AG04450 (cell line): ENCODE data around the gene ROPN1L. TPM values are rescaled to one million over a fixed set of nuclear protein-coding genes. Genes with fewer than 3 reads are reported as not detected.
A peak's percentile ranks its signal among the peaks of the same experiment; 100 is the strongest.

ENCODE experiments used
- CTCF ChIA-PET: fragments of 300-600, 350-600 bp; formaldehyde crosslinking; extraction: SDS; loops from one replicate; lab custom pipeline; 2022; ENCODE audit warnings: antibody characterized with exemption, inconsistent platforms; lab: Charles Lee
- POLR2A ChIA-PET: fragments of 350-600 bp; formaldehyde crosslinking; extraction: SDS; loops from one replicate; lab custom pipeline; 2021; ENCODE audit warnings: antibody characterized with exemption, inconsistent platforms; lab: Yijun Ruan, JAX
- DNase-seq: peaks from one replicate; pipeline ENCODE4 v3.0.0-alpha.2; 2011; ENCODE audit warnings: low read depth, low spot score
- H3K27ac ChIP-seq: one replicate; pipeline ENCODE4 v1.5.1; 2012; ENCODE audit warnings: low read depth, low read length, control low read depth
- H3K27me3 ChIP-seq: one replicate; pipeline ENCODE4 v1.6.0; 2012; ENCODE audit warnings: low read length; ENCODE audit not compliant: control insufficient read depth, insufficient read depth
- H3K4me3 ChIP-seq: 2 replicates; pipeline ENCODE4 v1.5.1; 2011; ENCODE audit warnings: mild to moderate bottlenecking, low read depth, low read length, control low read depth
- H3K9me3 ChIP-seq: 2 replicates; pipeline ENCODE4 v1.5.1; 2012; ENCODE audit warnings: low read length; ENCODE audit not compliant: control insufficient read depth, insufficient read depth
- CTCF ChIP-seq: IDR thresholded peaks from 2 replicates; pipeline ENCODE4 v1.5.1; 2011; ENCODE audit warnings: low read depth, low read length, control low read depth, inconsistent platforms
- polyA plus RNA-seq: library from polyadenylated mRNA; depleted of rRNA; stranded (reverse); fragments of >200 nt; gene quantifications from 2 replicates; pipeline ENCODE4 v1.2.3, GENCODE V29; 2011

ROPN1L gene
- polyA plus RNA-seq, 1 experiment, result 0.24 TPM

- Histone ChIP-seq H3K27ac (peak overlapping the region; percentile 52), H3K27me3 (peaks cover 3% of the 10 kb centered on the region), H3K4me3 (no peak overlapping the region), H3K9me3 (no peaks in the 10 kb centered on the region)
- ChIA-PET CTCF (interaction anchor here (0.8 to 1.5 kb wide), 3 partner anchors 11 to 160 kb away, joined by 3 to 9 read pairs (median 6); no protein-coding TSS in a partner anchor), POLR2A (no interaction called here)
- no peak for DNase-seq
- TF ChIP-seq CTCF, result no peak
Observed at GRCh38 chr5:10467281-10468198, 25.9 kb downstream of the ROPN1L start.

GRCh38 chr5:10468256-10468655 is 26.6 kb downstream of the ROPN1L start:
- CTCF ChIA-PET, result interaction anchor here (0.8 to 1.5 kb wide), 3 partner anchors 10 to 159 kb away, joined by 3 to 9 read pairs (median 6); no protein-coding TSS in a partner anchor
- POLR2A ChIA-PET, result no interaction called here
- Histone ChIP-seq H3K4me3 (no peak overlapping the region), H3K27ac (no peak overlapping the region), H3K9me3 (no peaks in the 10 kb centered on the region), H3K27me3 (peaks cover 3% of the 10 kb centered on the region)
- DNase-seq, result no peak
- no peak for TF ChIP-seq CTCF

GRCh38 chr5:10469253-10470050 is 27.8 kb downstream of the ROPN1L start:
- CTCF ChIA-PET, result interaction anchor here (0.6 to 1.0 kb wide), 2 partner anchors 16 to 17 kb away, joined by 3 to 4 read pairs; no protein-coding TSS in a partner anchor
- POLR2A ChIA-PET, result interaction anchor here (1.0 kb wide), 1 partner anchor 9 kb away, joined by 3 read pairs; no protein-coding TSS in a partner anchor
- H3K27ac ChIP-seq, result no peak overlapping the region
- no peaks in the 10 kb centered on the region for H3K27me3 ChIP-seq
- DNase-seq, result no peak
- TF ChIP-seq CTCF, result no peak
- H3K4me3 ChIP-seq, result no peak overlapping the region
- no peaks in the 10 kb centered on the region for H3K9me3 ChIP-seq

- Histone ChIP-seq H3K27me3 (no peaks in the 10 kb centered on the region), H3K9me3 (peaks cover under 1% of the 10 kb centered on the region; the same call in 1 of the 2 replicates), H3K27ac (no peak overlapping the region), H3K4me3 (no peak overlapping the region)
- no peak for DNase-seq
- CTCF ChIA-PET, result no interaction called here
- POLR2A ChIA-PET, result no interaction called here
- TF ChIP-seq CTCF, result no peak
Observed at GRCh38 chr5:10470669-10471068, 29.0 kb downstream of the ROPN1L start.
